ENCODE measurements around the gene EMP1.

EMP1 gene

GRCh38 chr12:13196130-13196921, at the start of gene EMP1:
Gene EMP1, plus strand, starts transcription at chr12:13196726. Its CDS starts 14,785 bp downstream, at chr12:13211511.
- no peak for DNase-seq

GRCh38 chr12:13147688-13148484, 48.6 kb upstream of the EMP1 start:
- DNase-seq, result no peak

- no peak for DNase-seq
Measured at GRCh38 chr12:13148485-13148847, 48.1 kb upstream of the EMP1 start.

DNA sequence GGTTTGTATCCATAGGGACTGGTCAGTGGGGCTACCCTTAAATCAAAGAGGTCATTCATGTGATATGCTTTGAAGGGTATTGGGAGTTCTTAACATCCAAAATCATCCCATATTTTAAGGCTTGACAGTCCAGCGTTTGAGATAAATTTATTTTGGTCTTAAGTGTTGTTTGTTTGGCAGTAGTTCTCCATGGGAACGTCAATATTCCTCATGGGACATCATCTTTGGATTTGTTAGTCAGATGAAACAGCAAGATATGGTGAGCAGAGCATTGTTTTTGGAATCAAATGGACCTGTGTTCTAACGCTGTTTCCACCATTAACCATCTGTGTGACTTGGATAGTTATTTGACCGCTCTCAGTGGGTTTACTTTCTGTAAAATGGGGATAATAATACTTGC, 47.1 kb upstream of the EMP1 start:
- no peak for DNase-seq

GRCh38 chr12:13152281-13152680, 44.2 kb upstream of the EMP1 start:
- DNase-seq, result no peak

DNA sequence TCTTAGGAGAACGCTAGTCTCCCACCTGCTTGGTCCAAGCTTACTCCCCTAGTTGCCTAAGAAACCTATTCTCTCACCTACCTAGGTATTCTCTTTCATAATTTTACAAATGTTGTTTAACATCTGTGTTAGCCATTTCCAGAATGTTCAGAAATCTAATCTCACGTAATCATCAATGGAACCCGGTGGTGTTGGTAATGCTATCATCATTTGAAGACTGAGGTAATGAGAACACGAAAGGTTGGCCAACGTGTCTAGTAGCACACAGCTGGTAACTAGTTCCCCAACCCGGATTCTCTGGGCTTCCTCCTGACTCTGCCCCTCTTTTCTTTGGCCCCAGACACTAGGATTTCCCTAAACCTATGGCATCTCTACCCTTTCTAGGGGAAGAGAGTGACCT, 43.8 kb upstream of the EMP1 start:
- DNase-seq, result no peak

DNA sequence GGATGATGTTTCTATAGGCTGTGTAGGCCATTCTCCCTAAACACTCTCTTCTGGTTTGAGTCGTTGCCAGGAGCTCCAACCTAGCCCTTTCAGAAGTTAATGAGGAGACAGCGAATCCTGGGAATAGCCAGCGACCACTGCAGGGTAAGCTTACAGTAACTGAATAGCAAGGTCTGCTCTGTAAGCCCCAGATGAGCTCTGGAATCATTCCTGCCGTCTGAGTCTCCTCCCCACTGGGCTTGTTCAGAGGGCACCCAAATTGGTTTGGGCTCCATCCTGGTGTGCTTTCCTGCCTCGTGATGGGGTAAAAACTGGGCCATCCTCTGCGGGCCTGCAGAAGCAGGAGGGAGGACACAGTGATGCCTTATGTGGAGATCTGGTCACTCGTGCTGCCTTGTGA, 43.3 kb upstream of the EMP1 start:
- DNase-seq, result no peak

DNA sequence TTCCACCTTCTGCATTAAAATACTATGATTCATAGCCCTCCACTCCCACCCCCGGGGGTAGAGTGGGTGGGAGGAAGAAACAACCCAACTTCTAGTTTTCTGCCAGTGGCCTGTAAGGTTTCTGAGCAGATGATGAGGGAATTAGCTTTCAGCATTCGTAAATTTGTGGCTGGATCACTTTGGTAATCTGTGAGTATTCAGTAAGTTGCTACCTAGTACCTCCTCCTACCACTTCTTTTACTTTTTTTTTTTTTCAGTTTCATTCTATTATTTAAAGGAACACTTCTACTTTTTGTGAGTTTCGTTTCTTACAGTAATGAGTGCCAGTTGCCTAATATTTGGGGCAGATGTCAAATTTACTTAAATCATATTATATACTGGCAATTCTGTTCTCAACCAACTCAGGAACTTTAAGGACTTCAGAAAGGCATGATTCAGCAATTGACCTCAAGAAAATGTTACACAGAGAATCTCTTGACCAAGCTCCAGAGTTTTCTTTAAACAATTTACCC, 42.4 kb upstream of the EMP1 start:
- DNase-seq, result no peak

- no peak for DNase-seq
Measured at GRCh38 chr12:13154831-13155230, 41.7 kb upstream of the EMP1 start.

DNA sequence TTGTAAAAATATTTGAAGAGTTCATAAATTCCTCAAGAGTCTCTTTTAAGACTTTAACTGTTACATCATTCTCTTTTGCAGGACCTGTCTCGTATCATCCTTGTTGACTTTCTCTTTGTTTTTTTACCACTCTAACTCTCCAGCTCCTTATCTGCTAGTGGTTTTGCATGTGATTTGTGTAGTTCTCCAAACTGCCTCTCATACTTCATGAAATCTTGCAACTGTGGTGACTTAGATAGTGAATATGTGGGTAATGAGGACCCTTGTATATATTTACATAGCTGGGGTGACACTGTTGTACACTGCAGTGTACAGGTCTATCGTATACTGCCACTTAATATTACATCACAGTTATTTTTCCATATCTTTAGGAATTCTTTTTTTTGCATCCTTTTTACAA, 40.2 kb upstream of the EMP1 start:
- DNase-seq, result no peak

DNA sequence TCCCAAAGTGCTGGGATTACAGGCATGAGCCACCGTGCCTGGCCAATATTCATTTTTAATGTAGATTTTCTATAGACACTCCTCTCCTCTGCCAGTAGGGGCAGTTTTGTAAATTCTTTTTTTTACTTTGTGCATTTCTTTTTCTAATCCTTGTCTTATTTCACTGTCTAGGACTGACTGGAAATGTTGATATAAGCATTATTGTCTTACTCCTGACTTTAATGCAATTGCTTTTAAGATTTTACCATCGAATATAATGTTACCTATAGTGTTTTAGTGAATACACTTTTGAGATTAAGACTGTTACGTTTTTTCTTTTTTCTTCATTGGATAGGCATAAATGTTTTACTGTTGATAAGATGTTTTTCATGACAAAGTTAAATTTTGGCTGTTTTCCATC, 35.4 kb upstream of the EMP1 start:
- DNase-seq, result no peak

DNA sequence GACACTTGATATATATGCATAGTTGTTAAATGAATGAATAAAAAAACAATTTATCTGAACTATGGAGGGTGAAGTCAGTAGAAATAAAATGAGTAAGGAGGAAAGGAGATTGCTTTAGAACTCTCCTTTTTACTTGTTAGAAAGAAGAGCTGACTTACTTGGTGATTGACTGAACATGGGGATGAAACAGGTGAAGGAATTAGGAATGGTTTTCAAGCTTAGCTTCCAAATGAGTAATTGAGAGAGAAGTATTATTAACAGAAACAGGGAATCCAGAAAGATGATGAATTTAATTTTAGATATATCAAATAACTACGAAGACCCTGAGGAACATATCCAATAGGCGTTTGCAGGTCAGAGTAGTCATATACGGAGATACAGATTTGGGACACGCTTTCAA, 33.6 kb upstream of the EMP1 start:
- DNase-seq, result no peak

DNA sequence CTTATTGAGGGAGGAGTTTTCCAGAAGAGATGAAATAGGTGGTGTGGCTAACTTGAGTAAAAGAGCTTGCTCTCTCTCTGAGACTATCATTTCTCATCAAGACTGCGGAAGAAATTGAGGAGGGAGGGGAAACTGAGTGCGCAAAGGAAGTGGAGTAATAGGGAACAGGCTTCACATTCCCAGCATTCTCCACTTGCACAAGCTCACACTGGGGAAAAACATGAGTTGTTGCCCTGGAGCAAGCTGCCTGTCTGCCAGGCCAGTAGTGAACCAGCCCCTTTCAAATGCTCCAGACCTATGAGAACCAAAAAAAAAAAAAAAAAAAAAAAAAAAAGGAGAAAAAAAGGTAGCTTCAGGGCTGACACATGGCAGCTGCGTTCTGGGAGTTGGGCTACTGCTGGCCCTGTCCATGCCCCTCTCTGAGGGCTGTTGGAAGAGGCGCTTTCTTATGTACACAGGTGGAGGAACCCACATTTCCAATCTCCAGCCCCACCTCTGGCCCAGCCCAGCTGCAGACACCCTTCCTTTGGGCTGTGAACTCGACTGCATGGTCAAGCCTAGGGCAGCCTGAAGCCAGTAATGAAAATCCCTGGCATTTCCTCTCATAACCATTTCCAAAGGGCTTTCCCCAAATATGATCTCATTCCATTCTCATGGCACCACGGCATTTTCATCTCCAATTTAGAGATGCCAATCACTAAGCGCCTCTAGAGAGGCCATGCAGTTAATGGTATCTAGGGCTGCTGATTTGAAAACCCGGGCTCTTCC, 32.5 kb upstream of the EMP1 start:
- no peak for DNase-seq

DNA sequence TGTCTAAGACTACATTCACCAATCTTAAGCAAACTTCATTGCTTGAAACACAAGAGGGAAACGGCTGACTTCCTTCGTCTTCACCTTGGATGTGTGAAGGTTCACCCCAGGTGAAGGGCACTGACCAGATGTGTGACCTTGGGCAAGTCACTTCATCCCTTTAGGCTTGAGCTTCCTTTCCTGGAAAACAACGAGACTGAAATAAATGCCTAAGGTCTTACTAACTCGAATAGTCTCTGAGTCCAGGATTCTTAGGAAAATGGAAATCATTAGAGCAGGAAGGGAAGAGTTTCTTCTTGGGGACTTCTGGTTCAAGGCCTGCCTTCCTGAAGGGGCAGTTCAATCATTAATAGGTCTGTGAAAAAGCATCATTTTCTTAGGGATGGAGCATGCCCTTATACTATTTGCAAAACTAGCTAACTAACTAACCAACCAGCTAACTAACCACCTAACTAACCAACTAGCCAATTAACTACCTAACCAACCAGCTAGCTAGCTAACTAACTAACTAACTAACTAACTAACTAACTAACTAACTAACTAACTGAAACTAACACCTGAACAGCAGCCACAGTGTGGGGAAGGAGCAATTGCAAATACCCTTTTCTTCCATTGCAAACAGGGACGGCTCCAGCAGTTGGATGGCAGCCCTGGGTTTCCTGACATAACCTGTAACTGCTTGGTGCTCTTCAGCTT, 31.5 kb upstream of the EMP1 start:
- DNase-seq, result no peak

GRCh38 chr12:13165617-13166041, 30.9 kb upstream of the EMP1 start:
- no peak for DNase-seq

DNA sequence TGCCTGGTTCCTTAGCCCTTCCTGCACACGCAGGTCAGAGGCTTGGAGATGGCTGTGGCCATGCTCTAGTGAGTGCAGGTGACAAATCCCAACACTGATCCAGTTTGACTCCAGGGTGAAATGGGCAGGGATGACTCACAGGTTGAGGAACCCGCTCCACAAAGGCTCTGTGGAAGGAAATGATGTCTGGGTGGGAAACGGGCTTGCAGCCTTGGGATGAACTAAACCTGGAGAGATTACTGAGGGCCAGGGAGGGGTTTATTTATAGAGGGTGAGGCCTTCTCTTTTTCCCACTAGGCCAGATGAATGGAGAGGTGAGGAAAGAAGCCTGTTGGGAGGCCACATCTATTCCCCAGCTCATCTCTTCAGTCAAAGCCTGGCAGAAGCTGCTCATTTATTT, 29.3 kb upstream of the EMP1 start:
- DNase-seq, result no peak

GRCh38 chr12:13167906-13168305, 28.6 kb upstream of the EMP1 start:
- DNase-seq, result no peak

GRCh38 chr12:13169272-13169671, 27.3 kb upstream of the EMP1 start:
- no peak for DNase-seq

DNA sequence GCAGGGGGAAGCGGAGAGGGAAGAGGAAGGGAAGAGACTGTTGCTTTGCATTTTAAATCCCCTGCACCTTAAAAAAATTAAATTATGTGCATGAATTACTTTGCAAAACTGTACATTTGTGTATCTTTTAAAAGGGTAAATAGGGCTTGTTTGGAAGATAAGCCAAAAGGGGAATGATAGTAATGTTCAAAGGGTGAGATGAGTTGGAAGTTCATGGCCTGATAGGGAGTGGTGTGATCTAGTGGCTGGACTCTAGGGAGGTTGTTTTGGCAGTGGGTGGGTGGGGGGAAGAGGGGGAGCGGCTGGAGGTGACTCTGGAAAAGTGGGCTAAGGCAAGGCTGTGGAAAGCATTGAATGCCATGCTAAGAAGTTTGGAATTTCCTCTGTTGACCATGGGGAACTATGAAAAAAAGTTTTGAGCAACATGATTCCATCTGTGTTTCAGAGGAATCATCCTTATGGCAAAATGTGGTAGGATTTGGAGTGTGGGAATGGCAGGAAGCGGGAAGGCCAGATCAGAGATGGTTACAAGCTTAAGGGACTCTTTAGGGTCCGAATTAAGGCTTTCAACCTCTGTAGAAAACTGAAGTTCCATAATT, 25.5 kb upstream of the EMP1 start:
- DNase-seq, result no peak

DNA sequence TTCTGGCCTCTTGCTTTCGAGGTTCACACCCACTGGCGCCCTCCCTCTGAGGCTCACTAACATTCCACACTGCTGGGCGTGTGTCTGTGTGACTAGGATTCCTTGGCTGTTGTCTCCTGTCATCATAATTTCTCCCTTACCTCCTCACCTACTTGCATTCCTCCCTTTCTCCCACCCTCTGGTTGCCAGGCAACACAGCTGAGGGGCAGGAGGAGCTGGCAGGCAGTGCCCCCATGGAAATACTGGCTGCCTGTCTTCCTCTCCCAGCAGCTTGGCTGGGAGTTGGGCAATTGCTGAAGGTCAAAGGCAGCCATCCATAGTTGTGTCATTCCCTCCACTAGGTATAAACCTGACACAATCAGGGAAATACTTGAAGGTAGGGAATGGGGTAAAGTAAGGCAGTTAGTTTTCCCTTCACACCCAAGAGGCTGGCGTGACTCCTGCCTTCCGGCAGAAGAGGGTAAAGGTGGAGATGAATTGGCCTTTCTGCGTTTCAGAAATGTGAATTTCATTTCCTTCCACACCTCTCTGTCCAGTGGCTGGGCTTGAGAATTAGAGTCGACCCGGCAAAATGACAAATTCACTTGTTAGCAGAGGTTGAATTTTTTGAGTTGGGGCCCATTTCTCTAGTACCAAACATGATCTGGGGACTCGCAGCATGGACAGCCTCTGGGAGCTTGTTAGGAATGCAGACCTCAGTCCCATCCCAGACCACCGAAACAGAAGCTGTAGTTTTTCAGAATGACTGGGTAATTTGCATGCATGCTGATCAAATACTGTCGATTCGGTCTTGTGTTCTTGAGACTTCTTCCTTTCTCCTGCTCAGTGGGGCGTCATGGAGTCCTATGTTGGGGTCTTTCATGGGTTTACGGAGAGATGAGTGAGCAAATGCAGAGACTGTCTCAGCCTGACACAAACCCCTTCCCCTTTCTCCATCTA, 24.3 kb upstream of the EMP1 start:
- peak in 1 of 2 experiments; percentile 14 for DNase-seq
